Skin epidermis (tissue), 12 donors: ENCODE measurements around the gene ATP10D.
"Not testable (repeated sequence)": the region's sequence is repeated elsewhere in the genome, so short reads cannot be mapped to it uniquely, and the experiment has no call there.

Experiments
- H3K27ac ChIP-seq, 21 experiments: fragments of 200-600 bp; sonication (generic) in 11 of 21; one replicate each; pipeline ENCODE4 v1.5.0; 2020; ENCODE audit warnings: mild to moderate bottlenecking in 3 of 21, inconsistent platforms in 2 of 21, moderate library complexity in 2 of 21
- H3K4me3 ChIP-seq, 7 experiments: fragments of 200-600 bp; sonication (generic) in 2 of 7; one replicate each; pipeline ENCODE4 v1.5.0; 2020; ENCODE audit warnings: inconsistent platforms in 2 of 7, mild to moderate bottlenecking in 2 of 7, moderate library complexity in 1 of 7

ATP10D gene

GRCh38 chr4:47531241-47531953, 46.3 kb downstream of the ATP10D start:
- H3K4me3 ChIP-seq, result no peak overlapping the region

GRCh38 chr4:47531954-47532321, 46.9 kb downstream of the ATP10D start:
- Histone ChIP-seq H3K4me3 (no peak overlapping the region), H3K27ac (peak overlapping the region in 18 of 21 experiments; percentile 5 to 81 (median 46))

More at GRCh38 chr4:47531241-47531953, 46.3 kb downstream of the ATP10D start:
- peak overlapping the region in 15 of 21 experiments; percentile 28 to 81 (median 56) for H3K27ac ChIP-seq

- Histone ChIP-seq H3K27ac (peak overlapping the region in 9 of 21 experiments; percentile 25 to 81 (median 59)), H3K4me3 (no peak overlapping the region)
These were observed 47.6 kb downstream of the ATP10D start for GRCh38 chr4:47532658-47533057.

GRCh38 chr4:47533689-47534347, 48.7 kb downstream of the ATP10D start:
- Histone ChIP-seq H3K4me3 (no peak overlapping the region), H3K27ac (no peak overlapping the region)

- Histone ChIP-seq H3K27ac (no peak overlapping the region), H3K4me3 (no peak overlapping the region)
These were observed 49.7 kb downstream of the ATP10D start for GRCh38 chr4:47534772-47535171.

GRCh38 chr4:47535567-47536147, 50.6 kb downstream of the ATP10D start:
- Histone ChIP-seq H3K27ac (no peak overlapping the region), H3K4me3 (no peak overlapping the region)

- H3K27ac ChIP-seq, result no peak overlapping the region
- no peak overlapping the region for H3K4me3 ChIP-seq
These were observed 51.9 kb downstream of the ATP10D start for GRCh38 chr4:47536966-47537365.

GRCh38 chr4:47538111-47538824, 53.2 kb downstream of the ATP10D start:
- no peak overlapping the region for H3K27ac ChIP-seq
- H3K4me3 ChIP-seq, result no peak overlapping the region

- Histone ChIP-seq H3K4me3 (no peak overlapping the region), H3K27ac (no peak overlapping the region)
These were observed 53.7 kb downstream of the ATP10D start for GRCh38 chr4:47538825-47539154.

- H3K27ac ChIP-seq, H3K4me3 ChIP-seq: not testable (repeated sequence)
These were observed 57.6 kb downstream of the ATP10D start for GRCh38 chr4:47542640-47543039.

GRCh38 chr4:47543331-47543730, 58.3 kb downstream of the ATP10D start:
- H3K4me3 ChIP-seq, result no peak overlapping the region
- H3K27ac ChIP-seq, result no peak overlapping the region

- H3K27ac ChIP-seq, H3K4me3 ChIP-seq: not testable (repeated sequence)
These were observed 65.3 kb downstream of the ATP10D start for GRCh38 chr4:47550357-47550756.

- no peak overlapping the region for H3K27ac ChIP-seq
These were observed 65.9 kb downstream of the ATP10D start for GRCh38 chr4:47550899-47551548.

GRCh38 chr4:47551682-47552081, 66.6 kb downstream of the ATP10D start:
- no peak overlapping the region for H3K27ac ChIP-seq
- H3K4me3 ChIP-seq, result no peak overlapping the region

More at GRCh38 chr4:47550899-47551548, 65.9 kb downstream of the ATP10D start:
- H3K4me3 ChIP-seq, result no peak overlapping the region

GRCh38 chr4:47553329-47554125, 68.5 kb downstream of the ATP10D start:
- Histone ChIP-seq H3K27ac (no peak overlapping the region), H3K4me3 (no peak overlapping the region)

GRCh38 chr4:47555920-47556319, 70.8 kb downstream of the ATP10D start:
- not testable (repeated sequence) for H3K4me3 ChIP-seq, H3K27ac ChIP-seq

- H3K4me3 ChIP-seq, result no peak overlapping the region
- no peak overlapping the region for H3K27ac ChIP-seq
These were observed 72.2 kb downstream of the ATP10D start for GRCh38 chr4:47557255-47557654.

- H3K27ac ChIP-seq, result no peak overlapping the region
- H3K4me3 ChIP-seq, result no peak overlapping the region
These were observed 75.6 kb downstream of the ATP10D start for GRCh38 chr4:47560682-47561081.

- no peak overlapping the region for H3K27ac ChIP-seq
- no peak overlapping the region for H3K4me3 ChIP-seq
These were observed 76.3 kb downstream of the ATP10D start for GRCh38 chr4:47561331-47561730.
